Activated CD8-positive, alpha-beta memory T cell treated with anti-CD3 and anti-CD28 coated beads, Interleukin-2, amount 50 U/mL, for 4 hours (primary cell): ENCODE data around the gene NUDT13.

Source experiments
- DNase-seq: peaks from one replicate; pipeline ENCODE4 v3.0.0-alpha.2; 2020

Gene NUDT13

DNA sequence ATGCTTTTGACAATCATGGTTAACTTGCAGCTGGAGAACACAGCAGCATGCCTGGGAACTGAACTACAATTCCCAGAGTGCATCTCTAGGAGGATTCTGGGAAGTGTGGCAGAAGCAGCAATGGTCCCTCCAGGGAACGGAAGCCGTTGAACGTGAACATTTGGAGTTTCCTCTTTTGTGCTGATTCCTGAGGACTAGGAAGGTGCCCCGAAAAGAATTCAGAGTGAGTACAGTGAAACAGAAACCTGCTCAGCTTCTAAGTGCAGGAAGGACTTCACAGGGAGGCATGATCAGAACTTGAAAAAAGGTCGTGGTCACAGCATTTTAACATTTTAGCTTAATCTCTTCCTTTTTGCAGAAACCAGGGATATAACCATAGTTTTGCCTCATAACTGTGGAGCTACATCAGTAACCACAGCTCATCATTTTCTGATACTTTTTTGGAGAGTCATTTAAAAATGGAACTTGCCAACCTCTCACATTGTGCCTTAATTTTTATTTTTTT lies at the start of gene NUDT13:
Gene NUDT13, plus strand, starts transcription at position 111 of the 505 bp plus-strand sequence. CDS start 3,911 bp downstream, outside the sequence.
- DNase-seq: peak; percentile 37

DNA sequence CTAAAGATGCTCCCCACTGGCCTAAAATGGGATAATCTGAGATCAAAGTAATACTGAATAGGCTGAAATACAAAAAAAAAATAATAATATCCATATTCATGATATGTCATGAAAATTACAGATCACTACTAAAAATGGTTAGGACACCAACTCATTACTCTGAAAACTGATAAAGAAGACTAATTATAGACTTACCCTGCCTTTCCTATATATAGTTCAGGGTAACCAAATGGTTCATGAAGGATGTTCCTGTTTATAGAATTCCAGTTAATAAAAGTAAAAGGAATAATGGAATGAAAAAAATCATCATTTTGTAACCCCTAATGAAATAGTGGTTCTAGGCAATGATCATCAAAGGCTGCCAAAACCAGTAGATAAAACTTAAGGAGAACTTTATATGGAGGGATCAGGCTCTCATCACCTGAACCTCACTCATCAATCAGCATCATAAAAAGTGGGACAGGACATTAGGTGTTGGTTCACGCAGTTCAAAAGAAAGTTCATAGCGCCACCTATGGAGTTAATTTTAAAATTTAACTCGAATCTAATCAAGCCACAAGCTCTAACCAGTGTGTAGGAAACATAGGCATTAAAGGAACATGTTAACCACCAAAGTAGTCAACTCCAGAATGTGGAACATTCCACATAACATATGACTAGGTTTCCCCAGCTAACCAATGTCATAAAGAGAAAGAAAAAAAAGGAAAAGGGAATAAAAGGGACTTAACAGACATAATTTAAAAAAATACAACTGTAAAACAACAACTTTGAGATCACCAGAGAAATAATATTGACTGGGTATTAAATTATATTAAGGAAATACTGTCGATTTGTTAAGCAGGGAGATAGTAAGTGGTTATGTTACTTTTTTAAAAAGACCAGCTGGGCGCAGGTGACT lies 49.3 kb upstream of the NUDT13 start:
- DNase-seq: no peak

DNA sequence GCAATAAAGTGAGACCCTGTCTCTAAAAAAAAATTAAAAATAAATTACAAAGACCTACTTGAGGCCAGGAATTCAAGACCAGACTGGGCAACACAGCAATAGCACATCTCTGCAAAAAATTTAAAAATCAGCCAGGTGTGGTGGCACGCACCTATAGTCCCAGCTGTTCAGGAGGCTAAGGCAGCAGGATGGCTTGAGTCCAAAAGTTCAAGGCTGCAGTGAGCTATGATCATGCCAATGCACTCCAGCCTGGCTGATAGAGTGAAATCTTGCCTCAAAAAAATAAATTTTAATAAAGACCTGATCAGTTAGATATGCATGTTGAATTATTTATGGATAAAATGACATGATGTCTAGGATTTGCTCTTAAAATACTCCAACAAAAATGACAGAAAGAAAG lies 48.5 kb upstream of the NUDT13 start:
- no peak for DNase-seq

DNA sequence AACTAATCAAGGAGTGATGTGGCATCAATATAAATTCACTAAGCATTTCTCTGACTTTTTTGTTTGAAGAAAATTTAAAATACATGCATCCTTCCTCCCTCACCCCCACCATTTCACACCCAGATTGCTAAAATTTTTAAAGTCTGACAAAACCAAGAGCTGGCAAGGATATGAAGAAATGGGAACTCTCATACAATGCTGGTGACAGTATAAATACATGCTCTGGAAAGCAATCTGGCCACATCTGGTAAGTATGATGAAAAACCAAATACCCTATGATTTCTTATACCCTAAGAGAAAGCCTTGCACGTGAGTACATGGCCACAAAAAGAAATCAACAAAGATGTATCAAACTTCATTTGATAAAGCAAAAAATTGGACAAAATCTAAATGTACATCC lies 44.8 kb upstream of the NUDT13 start:
- no peak for DNase-seq

DNA sequence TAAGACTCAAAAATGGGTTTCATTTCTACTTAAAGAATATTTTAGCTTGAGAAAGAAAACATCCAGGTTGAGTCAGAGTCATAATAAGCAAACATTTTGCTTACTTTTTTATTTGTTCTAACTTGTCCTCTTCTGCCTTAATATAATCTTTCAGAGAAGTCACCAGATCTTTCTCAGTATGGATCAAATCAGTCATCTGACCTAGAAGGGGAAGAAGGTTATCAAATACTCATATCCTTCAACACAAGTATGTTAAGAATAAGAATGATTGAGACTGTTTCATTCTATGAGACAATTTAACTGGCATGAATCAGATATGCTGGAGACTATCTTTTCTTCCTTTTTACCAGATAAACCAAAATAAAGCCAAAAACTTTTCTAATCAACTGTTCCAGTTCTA lies 36.6 kb upstream of the NUDT13 start:
- no peak for DNase-seq

DNA sequence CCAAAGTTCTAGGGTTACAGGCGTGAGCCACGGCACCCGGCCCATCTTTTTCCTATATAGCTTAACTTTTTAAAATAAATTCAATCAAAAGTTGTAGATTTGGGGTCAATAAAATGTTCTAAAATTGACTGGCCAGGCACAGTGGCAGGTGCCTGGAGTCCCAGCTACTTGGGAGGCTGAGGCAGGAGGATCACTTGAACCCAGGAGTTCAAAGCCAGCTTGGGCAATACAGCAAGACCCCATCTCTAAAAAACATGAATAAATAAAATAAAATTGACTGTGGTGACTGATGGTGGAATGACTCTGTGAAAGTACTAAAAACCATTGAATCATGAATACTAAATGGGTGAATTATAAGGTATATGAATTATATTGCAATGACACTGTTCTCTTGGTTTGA lies 34.4 kb upstream of the NUDT13 start:
- no peak for DNase-seq

DNA sequence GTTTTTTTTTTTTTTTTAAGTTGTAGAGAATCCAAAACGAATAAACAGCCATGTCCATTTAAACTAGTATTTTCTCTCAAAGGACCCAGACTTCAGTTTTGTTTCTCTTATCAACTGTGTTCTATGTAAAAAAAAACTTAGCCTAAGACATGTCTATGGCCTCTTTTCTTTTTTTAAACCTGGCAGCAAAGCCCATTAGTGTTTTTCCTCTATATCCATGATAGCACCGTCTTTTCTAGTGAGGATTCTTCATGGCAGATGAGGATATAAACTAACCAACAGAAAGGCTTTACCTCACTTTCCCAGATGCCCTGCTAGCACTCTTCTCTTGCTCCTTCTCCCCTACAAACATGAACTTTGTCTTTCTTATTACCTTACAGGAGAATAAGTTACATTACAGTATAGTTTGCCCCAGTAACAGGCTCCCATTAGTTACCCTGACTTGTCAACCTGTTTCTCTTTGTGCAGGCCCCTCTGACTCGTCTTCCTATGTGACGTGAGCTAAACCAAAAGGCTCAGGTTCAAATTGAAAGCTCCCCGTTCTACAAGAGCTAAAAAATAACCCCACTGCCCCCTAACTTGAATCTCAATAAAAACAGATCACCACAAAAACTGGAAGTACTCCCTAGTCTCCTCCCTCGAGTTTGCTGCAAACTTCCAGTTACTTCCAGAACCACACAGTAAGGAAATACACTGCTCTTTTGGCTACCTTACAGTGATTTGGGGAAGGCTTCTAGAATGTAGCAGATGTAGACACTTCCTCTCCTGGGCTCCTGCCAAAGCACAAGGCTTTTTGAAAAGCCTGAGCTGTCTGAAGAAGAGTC lies 33.7 kb upstream of the NUDT13 start:
- no peak for DNase-seq

DNA sequence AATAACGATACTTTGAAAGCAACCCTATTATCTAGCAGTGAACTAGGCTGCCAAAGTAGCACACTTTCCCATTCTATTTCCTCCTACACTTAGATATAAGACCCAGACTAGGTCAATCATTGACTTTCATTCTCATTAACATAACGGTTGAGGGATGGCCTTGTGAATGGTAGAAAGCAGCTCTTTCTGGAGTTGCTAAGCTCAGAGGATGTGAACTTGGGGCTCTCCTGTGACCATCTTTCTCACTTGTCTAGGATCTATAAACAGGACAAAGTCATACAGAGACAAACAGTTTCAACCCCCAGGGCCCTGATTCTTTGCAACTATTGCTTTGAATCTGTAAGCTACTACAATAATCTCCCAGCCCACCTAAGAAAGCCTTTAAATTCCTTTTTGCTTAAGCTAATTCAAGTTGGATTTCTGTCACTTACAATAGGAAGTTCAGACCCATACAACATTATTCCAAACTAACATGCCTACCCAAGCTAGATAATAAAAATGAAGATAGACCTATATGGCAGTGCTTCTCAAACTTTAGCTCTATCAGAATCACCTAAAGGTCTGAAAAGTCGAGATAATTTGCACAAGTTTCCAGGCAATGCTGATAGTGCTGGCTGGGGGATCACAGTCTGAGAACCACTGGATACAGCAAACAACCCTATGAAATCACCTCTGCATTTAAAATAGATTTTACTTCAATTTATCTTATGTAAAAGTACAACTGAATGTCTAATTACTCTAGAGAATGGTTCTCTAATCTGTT lies 30.3 kb upstream of the NUDT13 start:
- no peak for DNase-seq

DNA sequence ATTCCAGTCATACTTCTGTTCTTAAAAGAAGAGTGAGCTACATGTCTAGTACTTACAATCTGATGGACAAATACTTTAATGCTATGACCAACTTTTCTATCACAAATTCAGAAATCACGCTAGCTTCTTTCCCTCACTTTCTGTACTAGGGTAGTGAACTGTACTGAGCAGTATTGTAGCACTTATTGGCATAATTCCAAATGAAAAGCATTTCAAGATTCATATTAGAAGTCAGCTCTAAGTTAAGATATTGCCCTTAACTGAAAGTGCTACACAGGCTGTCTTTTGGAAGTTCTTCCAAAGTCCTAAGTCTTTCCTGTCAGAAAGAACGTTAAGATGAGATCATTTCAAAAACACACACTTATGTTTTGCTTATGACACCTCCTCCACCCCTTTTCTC lies 27.0 kb upstream of the NUDT13 start:
- DNase-seq: no peak

DNA sequence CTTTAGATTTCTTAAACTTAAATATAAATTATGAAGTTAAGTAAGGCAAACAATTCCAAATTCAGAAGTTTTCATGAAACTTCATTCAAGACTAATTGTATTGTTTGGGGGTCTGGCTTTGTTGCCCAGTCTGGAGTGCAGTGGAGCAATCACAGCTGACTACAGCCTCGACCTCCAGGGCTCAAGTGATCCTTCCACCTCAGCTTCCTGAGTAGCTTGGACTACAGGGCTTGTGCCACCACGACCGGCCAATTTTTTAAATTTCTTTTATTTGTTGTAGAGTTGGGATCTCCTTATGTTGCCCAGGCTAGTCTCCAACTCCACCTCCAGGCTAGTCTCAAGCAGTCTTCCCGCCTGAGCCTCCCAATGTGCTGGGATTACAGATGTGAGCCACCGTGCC lies 26.0 kb upstream of the NUDT13 start:
- no peak for DNase-seq

DNA sequence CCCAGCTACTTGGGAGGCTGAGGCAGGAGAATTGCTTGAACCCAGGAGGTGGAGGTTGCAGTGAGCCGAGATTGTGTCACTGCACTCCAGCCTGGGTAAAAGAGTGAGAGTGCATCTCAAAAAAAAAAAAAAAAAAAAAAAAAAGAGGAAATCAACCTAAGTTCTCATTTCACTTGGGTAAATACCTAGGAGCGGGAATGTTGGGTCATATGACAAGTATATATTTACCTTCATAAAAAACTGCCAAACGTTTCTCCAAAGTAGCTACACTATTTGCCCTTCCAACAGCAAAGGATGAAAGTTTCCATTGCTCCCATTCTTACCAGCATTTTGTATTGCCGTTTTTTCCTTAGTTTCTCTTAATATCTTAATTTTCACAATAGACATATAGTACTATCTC lies 23.4 kb upstream of the NUDT13 start:
- DNase-seq: no peak

DNA sequence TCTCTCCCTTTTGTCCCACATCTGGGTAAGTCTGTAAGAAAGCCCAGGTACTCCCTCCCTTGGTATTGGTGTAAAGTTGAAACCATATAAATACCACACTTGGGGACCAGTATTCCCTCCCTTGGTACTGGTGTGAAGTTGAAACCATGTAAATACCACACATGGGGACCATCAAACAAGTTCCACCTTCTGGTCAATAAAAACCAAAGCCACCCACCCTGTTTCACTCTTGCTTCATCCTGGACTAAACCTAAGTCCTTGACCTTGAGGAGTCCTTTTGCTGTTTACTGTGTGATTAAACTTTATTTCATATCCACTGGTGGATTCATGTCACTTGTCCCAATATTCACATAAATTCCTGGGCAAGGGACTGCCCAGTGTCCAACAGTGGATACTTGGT lies 22.0 kb upstream of the NUDT13 start:
- no peak for DNase-seq

DNA sequence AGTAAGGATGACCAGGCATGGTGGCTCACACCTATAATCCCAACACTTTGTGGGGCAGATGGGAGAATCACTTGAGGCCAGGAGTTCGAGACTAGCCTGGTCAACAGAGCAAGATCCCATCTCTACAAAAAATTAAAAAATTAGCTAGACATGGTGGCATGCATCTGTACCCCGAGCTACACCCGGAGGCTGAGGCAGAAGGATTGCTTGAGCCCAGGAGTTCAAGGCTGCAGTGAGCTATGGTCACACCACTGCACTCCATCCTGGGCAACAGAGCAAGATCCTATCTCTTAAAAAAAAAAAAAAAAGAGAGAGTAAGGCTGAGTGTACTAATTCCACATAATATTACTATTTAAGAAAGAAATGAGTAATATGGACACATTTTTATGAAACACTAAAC lies 17.4 kb upstream of the NUDT13 start:
- no peak for DNase-seq

DNA sequence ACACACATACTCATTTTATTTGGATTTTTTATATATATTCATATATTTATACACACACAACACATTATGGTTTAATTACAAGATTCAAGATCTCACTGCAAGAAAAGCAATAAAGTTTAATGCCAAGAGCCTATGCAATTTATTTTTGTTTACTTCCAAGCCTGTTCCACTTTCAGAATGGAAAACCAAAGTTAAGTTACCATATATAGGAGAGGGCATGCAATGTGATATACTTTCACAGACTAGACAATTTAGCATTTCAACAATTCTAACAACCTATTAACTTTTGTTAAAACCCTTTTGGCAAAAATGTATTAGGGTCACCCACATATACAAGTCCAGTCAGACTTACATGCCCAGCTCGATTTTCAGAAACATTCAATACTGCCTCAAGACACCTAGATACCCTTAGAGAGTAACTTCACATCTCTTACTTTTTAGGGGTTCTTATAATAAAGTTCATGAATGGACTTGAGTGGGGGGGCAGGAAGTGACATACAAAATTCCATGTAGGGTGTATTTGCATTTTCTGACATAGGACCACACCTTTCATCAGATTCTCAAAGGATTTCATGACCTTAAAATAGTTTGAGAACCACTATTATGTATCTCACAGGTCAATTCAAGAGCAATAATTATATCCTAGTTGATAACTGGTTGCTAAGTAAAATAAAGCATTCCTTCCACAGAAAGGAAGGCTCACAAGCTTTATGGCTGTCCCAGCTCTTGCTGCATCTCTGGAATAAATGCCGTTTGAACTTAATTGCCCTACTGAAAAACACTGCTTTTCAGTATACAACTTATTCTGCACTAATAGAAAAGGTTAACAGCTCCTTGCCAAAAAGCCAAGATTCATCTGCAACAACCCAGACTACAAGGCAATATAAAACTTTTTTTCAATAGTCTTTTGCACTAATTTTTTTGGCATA lies 16.1 kb upstream of the NUDT13 start:
- no peak for DNase-seq

DNA sequence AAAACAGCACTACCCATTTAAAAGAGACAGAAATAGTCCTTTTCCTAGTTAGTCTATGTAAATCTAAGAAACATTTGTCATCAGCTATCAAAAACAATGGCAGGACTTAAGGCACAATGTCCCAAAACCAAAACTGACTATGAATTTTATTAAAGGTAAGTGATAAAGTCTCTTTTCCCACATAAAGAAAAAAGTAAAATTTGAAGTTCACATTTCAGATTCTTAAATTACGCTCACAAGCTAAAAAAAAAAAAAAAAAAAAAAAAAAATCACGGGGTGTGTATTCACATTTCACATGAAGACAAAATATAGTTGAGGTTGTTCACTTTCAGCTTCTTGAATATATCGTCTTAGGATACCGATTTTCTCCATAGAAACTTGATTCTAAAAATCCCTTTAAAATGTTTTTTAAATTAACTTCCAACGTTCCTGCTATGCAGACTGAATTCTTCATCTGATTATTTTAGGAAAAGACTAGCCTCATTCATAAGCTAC lies 15.2 kb upstream of the NUDT13 start:
- DNase-seq: no peak

DNA sequence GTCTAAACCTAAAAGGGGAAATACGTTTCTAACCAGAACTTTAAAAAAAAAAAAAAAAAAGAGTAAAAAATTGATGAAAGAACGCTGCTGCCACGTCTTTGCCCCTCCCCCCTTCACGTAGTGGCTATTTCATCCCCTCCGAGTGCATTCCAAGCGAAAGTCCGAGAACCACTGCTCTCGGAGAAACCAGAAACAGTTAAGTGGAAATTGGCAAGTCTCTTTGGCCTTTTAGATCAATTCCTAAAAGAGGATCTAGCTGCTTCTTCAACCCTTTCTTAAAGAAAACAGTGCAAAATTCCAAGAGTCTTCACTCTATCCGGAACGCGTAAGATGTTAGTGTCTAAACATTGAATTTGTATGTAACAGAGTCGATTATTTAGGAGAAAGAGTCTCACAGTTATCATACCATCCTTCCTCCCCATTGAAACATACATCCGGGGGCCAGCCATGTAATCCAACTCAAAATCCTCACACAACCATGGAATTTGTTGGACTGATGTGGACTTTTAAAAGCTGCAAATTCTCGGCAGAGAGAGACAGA lies 14.7 kb upstream of the NUDT13 start:
- peak; percentile 24 for DNase-seq

DNA sequence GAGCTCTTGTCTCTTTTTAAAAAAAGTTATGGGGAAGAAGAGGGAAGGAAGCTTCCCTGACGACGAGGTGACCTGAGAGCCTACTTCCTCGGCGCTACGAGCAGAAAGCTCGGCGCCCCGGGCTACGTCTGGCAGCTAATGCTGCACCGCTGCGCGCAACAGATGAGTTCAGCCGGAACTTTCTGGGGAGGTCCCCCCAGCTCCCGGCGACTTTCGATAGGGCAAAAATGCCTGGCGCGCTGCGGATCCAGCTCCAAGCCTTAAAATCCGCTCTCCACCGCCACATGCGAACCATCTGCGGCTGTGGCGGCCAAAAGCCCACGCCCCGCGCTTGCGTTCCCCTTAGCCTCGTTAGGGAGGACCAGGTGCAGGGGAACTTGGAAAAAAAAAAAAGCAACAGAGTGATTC lies 14.2 kb upstream of the NUDT13 start:
- peak; percentile 67 for DNase-seq

DNA sequence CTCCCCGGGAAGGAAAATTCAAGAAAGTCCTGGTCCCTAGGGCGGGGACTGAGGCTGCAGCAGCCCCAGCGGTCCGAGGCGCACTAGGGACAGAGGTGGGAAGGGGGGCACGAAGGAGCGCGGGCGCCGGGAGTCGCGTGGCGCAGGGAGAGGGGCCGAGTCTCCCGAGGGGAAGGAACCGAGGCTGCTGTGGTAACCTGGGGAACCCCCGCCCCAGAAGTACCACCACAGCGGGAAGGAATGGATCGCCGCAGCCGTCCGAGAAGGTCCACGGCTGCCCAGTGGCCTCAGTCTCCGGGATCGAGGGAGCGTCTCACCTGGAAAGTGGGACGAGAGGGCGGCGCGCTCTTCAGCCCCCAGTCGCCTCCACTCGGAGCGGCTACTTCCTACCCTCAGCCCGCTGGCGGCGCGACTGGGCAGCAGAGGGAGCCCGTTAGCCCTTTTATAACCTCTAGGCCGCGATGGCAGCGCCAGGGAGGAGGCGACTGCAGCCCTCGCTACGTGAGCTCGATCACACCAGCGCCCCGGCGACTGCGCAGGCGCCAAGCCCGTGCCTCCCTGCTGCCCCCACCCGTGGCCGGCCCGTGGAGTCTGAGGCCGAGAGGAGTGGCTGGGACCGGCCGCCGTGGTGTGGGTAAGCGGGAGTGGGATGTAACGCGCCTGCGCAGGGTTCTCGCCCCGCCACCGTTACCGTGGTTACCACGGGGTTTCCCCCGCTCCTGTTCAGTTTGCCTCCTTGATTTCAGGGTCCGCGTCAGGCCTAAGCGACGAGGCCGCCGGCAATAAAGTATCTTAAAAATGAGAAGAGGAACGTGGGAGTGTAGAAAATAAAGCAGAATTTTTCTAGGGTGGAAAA lies 13.6 kb upstream of the NUDT13 start, which contains the start of gene P4HA1:
Gene P4HA1, minus strand, starts transcription at position 418 of the 856 bp plus-strand sequence. CDS start 21,983 bp downstream, outside the sequence.
- peak; percentile 99 for DNase-seq

DNA sequence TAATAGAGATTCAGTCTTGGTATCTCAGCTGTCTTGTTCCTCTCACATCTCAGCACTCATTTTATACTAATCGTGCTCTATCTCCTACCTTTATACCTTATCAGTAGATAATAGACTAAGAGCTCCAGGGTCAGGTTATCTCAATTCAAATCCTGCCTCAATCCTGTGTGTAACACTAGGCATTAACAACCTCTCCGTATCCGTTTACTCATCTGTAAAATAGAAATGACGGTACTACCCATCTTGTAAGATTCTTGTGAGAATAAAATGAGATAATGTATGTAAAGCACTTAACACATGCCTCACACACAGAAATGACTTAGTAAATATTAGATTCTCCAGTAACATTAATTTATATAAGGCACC lies 13.0 kb upstream of the NUDT13 start:
- DNase-seq: no peak

DNA sequence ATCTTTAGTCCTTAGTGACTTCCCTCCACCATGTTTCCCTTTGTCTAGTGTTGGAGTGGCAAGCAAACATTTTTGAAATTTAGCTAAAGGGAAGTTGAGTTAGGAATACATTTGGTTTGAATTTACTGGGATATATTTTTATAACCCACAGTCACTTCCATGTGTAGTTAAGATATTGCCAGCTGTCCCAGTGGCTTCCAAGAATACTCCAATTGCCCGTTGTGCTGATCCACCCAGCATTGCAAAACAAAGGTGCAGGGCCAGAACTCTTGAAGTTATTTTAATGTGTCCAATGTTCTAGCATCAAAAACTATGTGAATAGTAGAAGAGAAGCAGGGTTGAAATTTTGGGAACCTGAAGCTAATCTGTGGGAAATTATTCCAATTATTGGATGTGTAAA lies 11.1 kb upstream of the NUDT13 start:
- DNase-seq: no peak
